Uterus (tissue), 4 donors: ENCODE results near the gene GMPPB. TPM values are rescaled to one million over a fixed set of nuclear protein-coding genes. Genes with fewer than 3 reads are reported as not detected.
"Not testable (repeated sequence)": the region's sequence is repeated elsewhere in the genome, so short reads cannot be mapped to it uniquely, and the experiment has no call there.

Experiments used
- DNase-seq, 2 donors: peaks; one replicate each; pipeline ENCODE4 v3.0.0-alpha.2; 2019 to 2020
- H3K27ac ChIP-seq, 2 donors: fragments of 200-600 bp; sonication (generic); 1 replicate in 1 of 2; 2 replicates in 1 of 2; pipeline ENCODE4 v1.5.1; 2016 to 2018
- H3K27me3 ChIP-seq, 2 donors: fragments of 200-600 bp; sonication (generic); one replicate each; pipeline ENCODE4 v1.5.1; 2018 to 2019; ENCODE audit warnings: control low read depth in 1 of 2
- H3K36me3 ChIP-seq, 2 donors: fragments of 200-600 bp; sonication (generic); one replicate each; pipeline ENCODE4 v1.5.1; 2019; ENCODE audit warnings: control low read depth in 1 of 2
- H3K4me1 ChIP-seq, 2 donors: fragments of 200-600 bp; sonication (generic); one replicate each; pipeline ENCODE4 v1.5.1; 2018 to 2019; ENCODE audit warnings: control low read depth in 1 of 2
- H3K4me3 ChIP-seq, 2 donors: fragments of 200-600 bp; sonication (generic); 1 replicate in 1 of 2; 2 replicates in 1 of 2; pipeline ENCODE4 v1.5.1; 2018 to 2019; ENCODE audit warnings: mild to moderate bottlenecking in 1 of 2
- H3K9me3 ChIP-seq, 2 donors: fragments of 200-600 bp; sonication (generic); one replicate each; pipeline ENCODE4 v1.5.1; 2019; ENCODE audit warnings: control low read depth in 1 of 2
- POLR2A ChIP-seq, 2 donors: fragments of 450-650 bp; IDR thresholded peaks; one replicate each; pipeline ENCODE4 v1.6.1; 2016; ENCODE audit warnings: antibody characterized with exemption in 2 of 2, mild to moderate bottlenecking in 1 of 2, moderate library complexity in 1 of 2
- intact Hi-C: fragments of 100-400 bp; cut with DNase I; formaldehyde crosslinking; loops from one replicate; pipeline ENCODE4 v1.15.1; 2023; ENCODE audit warnings: low total_unique reads
- total RNA-seq, 4 donors: library from RNA; depleted of rRNA in 3 of 4; stranded (reverse); fragments of >200 nt in 3 of 4; gene quantifications; one replicate each; pipeline versions ENCODE4 v1.1.0 to v1.2.4, GENCODE V29; 2014 to 2023
- TF ChIP-seq, protein P1 (sequence below), 4 experiments: fragments of 200-600 bp in 2 of 4; fragments of 450-650 bp in 2 of 4; sonication (generic) in 2 of 4; IDR thresholded peaks; one replicate each; pipeline ENCODE4 v1.5.1; 2016 to 2019; ENCODE audit warnings: antibody characterized with exemption in 4 of 4, mild to moderate bottlenecking in 2 of 4, moderate library complexity in 1 of 4
- donor health status: DM: yes; HTN: yes; CAD: no.

Gene GMPPB
- total RNA-seq, 4 donors from 2014 or later, result 7.7 to 44.8 (median 27.1) TPM

- Histone ChIP-seq H3K27ac (peak overlapping the region; percentile 40 to 86), H3K4me3 (peak overlapping the region; percentile 79 to 84), H3K4me1 (peaks cover 0 to 12% of the 10 kb centered on the region in 2 donors)
- H3K27me3 ChIP-seq, H3K36me3 ChIP-seq, H3K9me3 ChIP-seq, DNase-seq, intact Hi-C loops: not testable (repeated sequence)
Observed at GRCh38 chr3:49689908-49690624, 33.7 kb downstream of the GMPPB start.

DNA sequence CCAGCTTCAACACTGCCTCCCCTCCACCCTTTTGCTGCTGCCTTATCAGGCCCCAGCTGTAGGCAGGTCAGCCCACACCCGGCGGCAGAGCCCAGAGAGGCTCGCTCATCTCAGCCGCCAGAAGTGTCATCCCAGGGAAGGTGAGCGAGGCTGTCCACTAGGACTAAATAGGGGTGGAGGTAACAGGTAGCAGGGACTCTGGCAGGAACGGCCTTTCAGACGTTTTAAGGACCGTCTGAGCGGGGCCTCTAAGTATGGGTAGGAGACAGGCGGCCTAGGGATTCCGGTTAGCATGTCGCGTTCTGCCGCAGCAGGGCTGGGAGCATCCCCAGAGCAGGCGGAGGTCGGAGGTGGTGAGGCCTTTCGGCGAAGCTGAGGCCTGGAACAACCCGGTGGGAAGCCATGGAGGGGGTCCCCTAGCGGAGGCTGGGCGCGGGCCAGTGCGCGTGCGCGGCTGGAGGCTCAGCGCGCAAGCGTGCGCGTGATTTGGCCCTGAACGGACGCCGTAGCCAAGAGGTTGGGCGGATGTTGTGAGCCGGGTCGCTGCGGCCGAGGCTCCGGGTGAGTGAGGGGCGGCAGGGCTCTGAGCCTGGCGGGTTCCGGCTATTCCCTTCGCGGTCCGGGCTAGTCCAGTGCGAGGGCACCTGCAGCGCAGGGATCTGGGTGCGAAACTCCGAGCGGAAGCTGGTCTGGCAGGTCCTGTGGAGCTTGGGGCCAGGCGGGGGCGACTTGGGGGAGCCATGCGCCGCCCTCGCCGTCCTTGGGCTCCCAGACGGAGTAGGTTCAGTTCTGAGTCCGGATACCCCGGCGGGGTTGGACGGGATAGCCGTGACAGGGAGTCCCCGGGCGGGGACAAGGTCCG is 34.5 kb downstream of the GMPPB start, which contains the start of the genes MST1 and RNF123:
Gene MST1 (minus strand): TSS at position 429 of the 862 bp plus-strand sequence. CDS start 783 bp downstream, outside the sequence.
Gene RNF123 (plus strand): TSS at position 512 of the 862 bp plus-strand sequence. CDS start 1,609 bp downstream, outside the sequence.
- Histone ChIP-seq H3K9me3 (no peaks in the 10 kb centered on the region), H3K4me3 (peak within 1 kb of the TSS; percentile 79 to 84), H3K27me3 (no peaks in the 10 kb centered on the region), H3K27ac (peak within 1 kb of the TSS; percentile 40 to 86), H3K36me3 (no peaks in the 10 kb centered on the region), H3K4me1 (peaks cover 0 to 12% of the 10 kb centered on the region in 2 donors)
- peak; percentile 85 to 91 for DNase-seq
- TF ChIP-seq, protein P1, sequence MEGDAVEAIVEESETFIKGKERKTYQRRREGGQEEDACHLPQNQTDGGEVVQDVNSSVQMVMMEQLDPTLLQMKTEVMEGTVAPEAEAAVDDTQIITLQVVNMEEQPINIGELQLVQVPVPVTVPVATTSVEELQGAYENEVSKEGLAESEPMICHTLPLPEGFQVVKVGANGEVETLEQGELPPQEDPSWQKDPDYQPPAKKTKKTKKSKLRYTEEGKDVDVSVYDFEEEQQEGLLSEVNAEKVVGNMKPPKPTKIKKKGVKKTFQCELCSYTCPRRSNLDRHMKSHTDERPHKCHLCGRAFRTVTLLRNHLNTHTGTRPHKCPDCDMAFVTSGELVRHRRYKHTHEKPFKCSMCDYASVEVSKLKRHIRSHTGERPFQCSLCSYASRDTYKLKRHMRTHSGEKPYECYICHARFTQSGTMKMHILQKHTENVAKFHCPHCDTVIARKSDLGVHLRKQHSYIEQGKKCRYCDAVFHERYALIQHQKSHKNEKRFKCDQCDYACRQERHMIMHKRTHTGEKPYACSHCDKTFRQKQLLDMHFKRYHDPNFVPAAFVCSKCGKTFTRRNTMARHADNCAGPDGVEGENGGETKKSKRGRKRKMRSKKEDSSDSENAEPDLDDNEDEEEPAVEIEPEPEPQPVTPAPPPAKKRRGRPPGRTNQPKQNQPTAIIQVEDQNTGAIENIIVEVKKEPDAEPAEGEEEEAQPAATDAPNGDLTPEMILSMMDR (IDR thresholded peaks at IDR 0.05), result peak; percentile 27 to 53 (median 44)
- TF ChIP-seq POLR2A (IDR thresholded peaks at IDR 0.05), result peak in 1 of 2 donors; percentile 56
- intact Hi-C loops, result no loop called here

- intact Hi-C loops, H3K27me3 ChIP-seq, H3K36me3 ChIP-seq, H3K9me3 ChIP-seq, DNase-seq: not testable (repeated sequence)
- Histone ChIP-seq H3K27ac (peak overlapping the region; percentile 40 to 86), H3K4me1 (peaks cover 0 to 12% of the 10 kb centered on the region in 2 donors), H3K4me3 (peak overlapping the region; percentile 79 to 84)
Observed at GRCh38 chr3:49688338-49689045, 35.3 kb downstream of the GMPPB start.

DNA sequence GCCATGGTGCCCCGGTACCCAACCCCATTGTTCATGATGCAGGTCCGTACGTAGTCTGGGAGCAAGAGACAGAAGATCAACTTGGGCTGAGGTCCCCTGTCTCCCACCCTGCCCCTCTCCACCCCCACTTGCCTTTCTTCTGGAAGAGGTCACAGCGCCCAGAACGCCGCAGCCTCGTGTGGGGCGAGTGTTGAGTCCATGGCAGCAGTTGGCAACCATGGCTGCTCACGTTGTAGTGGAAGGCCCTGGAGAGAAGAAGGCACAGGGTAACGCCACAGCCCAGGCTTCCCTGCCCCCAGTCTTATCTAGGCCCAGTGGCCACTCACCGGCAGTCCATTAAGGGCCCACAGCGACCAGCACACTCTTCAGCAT is 36.3 kb downstream of the GMPPB start:
- H3K4me3 ChIP-seq, DNase-seq, H3K27me3 ChIP-seq, H3K9me3 ChIP-seq, H3K36me3 ChIP-seq, intact Hi-C loops, H3K27ac ChIP-seq: not testable (repeated sequence)
- peaks cover 0 to 12% of the 10 kb centered on the region in 2 donors for H3K4me1 ChIP-seq

DNA sequence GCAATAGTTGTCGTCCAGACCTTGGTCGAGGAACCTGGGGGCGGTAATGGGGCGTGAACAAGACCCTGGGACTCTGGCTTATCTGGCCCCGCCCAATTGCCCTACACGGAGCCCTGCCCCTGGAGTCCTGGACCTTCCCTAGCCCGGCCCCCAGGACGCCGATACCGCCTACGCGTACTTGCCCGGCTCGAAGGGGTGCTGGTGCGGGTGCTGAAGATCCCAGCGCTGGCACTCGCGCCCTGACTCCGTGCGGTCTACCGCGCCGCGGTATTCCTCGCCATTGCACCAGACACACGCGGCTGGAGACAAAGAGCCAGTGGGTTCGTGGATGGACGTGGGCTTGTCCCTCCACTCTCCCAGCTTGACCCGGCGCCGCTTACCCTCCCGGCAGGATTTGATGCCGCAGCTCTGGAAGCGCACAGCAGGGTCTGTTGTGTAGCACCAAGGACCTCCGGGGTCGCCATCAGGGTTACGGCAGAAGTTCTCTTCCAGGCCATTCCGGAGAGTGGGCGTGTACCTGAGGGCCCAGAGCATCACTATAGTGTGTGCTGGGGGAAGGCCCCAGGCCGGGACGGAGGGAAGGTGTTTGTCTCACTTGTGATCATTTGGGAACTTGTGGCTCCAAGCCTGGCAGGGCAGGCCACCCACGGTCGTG is 36.9 kb downstream of the GMPPB start:
- H3K27me3 ChIP-seq, intact Hi-C loops, H3K36me3 ChIP-seq, H3K9me3 ChIP-seq, H3K27ac ChIP-seq: not testable (repeated sequence)
- Histone ChIP-seq H3K4me3 (peak overlapping the region in 1 of 2 donors; percentile 9), H3K4me1 (peaks cover 0 to 12% of the 10 kb centered on the region in 2 donors)
- DNase-seq, result peak in 1 of 2 donors; percentile 36

GRCh38 chr3:49686346-49686745 is 37.4 kb downstream of the GMPPB start:
- H3K4me1 ChIP-seq, result peaks cover 0 to 12% of the 10 kb centered on the region in 2 donors
- H3K27me3 ChIP-seq, H3K27ac ChIP-seq, DNase-seq, H3K36me3 ChIP-seq, intact Hi-C loops, H3K9me3 ChIP-seq: not testable (repeated sequence)
- H3K4me3 ChIP-seq, result peak overlapping the region in 1 of 2 donors; percentile 9

GRCh38 chr3:49685846-49686245 is 37.9 kb downstream of the GMPPB start:
- H3K27ac ChIP-seq, H3K4me1 ChIP-seq, H3K27me3 ChIP-seq, intact Hi-C loops, H3K9me3 ChIP-seq, H3K4me3 ChIP-seq, DNase-seq, H3K36me3 ChIP-seq: not testable (repeated sequence)

GRCh38 chr3:49685103-49685502 is 38.6 kb downstream of the GMPPB start:
- H3K9me3 ChIP-seq, H3K27me3 ChIP-seq, DNase-seq, intact Hi-C loops, H3K4me1 ChIP-seq, H3K27ac ChIP-seq, H3K36me3 ChIP-seq, H3K4me3 ChIP-seq: not testable (repeated sequence)

DNA sequence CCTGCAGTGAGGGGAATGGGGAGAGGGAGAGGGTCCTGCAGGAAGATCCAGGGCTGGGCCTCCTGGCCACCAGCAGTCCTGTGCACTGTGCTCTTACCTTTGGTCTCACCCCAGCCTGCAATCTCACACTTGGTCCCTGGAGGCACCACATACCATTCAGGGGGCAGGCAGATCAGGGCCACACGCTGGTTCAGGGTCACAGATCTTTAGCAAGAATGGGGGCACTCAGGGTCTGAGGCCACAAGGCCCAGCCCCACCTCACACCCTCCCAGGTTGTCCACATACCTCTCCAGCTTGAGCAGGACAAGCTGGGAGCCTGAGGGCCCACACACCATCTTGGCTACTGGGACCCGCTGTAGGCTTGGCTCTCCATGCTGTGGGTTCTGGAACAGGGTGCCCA is 39.3 kb downstream of the GMPPB start:
- H3K36me3 ChIP-seq, H3K27me3 ChIP-seq, H3K9me3 ChIP-seq, H3K4me1 ChIP-seq, H3K4me3 ChIP-seq, DNase-seq, H3K27ac ChIP-seq, intact Hi-C loops: not testable (repeated sequence)
